GM19238 (cell line): ENCODE data around the gene ADA.

Source experiments
- DNase-seq: peaks from one replicate; pipeline ENCODE4 v3.0.0; 2011; ENCODE audit warnings: low spot score; ENCODE audit not compliant: insufficient read length

ADA gene

DNA sequence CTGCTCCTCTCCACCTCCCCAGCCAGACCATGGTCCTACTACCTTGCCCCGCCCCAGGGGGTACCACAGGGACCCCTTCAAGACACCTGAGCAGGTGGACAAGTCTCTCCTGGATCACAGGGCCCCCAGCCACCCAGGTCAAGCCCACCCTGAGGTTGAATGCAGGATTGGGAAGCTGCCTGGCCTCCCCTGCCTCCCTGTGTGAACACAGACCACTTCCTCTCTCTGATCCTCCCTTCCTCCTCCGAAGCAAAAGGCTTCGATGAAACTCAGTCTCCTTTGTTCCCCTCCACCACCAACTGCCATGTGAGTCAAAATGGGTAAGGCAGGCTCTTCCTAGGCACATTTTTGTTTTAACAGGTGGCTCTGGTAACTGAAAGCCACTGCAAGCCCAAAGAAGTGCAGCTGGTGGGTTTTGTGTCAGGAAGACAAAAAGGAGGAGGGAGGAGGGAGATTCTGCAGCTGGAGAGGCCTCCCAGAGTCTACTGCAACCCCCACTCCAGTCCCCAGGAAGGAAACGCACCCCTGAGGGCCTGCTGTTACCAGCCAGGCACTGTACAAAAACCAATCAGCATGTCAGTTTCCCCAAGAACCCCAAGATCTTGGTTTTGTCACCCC, 5.4 kb downstream of the ADA start:
- no peak for DNase-seq

DNA sequence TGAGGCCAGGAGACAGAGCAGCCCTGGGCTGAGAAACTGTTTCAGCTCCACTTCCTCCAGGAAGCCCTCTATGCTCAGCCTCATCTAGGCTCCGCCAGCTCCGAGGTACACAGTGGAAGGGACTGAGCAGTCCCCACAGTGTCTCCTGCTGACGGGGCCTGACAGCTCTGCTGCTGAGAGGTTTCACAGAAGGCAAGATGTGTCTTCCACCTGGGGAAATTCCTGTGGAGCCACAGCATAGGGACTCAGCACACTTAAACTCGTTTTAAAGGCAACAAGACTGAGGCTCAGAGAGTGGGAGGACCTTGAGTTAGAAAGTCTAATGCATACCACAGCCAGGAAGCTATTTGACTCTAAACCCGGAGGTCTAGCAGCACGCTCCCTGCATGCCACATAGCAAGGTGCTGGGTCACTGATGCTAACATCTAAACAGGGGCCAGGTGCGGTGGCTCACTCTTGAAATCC, 6.8 kb downstream of the ADA start:
- no peak for DNase-seq

DNA sequence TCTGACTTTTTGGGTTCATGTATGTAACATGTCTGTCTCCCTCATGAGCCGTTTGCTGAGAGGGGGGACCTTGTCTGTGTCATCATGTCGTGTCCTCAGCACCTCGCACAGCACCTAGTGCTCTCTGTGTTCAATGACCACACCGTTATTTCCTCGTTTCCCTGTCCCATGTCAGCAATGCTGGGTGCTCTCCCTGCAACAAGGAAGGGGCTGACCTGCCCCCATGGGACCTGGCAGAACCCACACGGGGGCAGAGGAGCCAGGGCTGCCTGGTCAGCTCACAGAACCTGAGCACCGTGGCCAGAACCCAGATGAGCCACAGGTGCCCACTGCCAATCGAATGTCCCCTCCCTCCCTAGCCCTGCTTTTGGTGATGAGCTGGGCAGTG, 7.3 kb downstream of the ADA start:
- no peak for DNase-seq

DNA sequence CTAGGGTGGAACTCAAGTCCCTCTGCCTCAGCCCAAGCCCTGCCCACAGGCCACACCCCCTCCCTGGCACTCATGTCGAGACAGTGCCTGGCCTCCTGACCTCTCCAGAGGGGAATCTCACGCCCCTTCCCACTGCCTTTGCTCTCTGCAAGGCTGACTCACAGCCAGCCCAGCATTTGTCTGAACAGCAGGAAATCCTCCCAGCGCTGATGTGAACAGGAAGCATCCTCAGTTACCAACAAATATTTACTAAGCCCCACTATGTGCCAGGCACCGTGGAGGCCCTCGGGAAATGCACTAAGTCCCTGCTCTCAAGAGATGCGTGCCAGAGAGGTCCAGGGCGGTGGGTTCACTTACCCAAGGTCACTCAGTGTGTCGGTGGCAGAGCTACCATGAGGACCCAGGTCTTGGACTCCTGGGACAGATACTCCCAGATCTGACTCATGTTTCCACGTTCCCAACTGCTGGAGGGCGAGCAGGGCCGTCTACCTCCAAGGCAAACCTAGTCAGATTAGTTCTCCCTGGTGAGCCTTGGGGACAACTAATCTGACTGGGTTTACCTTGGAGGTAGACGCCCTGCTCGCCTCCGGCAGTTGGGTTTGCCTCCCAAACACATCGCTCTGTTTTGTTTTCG, 7.8 kb downstream of the ADA start:
- no peak for DNase-seq

DNA sequence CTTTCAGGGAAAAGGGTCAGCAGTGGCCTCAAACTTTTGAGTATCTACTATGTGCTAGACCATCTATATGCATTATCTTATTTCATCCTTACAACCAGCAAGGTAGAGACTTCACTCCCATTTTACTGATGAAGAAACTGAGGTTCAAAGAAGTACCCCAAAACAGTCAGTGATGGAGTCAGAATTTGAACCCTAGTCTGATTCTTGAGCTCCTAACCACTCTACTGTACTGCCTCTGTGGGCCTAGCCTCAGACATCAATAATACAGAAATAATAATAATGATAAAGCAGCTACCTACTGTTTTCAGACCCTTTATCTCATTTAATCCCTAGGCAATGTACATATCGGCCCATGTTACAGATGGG, 8.4 kb downstream of the ADA start:
- no peak for DNase-seq

DNA sequence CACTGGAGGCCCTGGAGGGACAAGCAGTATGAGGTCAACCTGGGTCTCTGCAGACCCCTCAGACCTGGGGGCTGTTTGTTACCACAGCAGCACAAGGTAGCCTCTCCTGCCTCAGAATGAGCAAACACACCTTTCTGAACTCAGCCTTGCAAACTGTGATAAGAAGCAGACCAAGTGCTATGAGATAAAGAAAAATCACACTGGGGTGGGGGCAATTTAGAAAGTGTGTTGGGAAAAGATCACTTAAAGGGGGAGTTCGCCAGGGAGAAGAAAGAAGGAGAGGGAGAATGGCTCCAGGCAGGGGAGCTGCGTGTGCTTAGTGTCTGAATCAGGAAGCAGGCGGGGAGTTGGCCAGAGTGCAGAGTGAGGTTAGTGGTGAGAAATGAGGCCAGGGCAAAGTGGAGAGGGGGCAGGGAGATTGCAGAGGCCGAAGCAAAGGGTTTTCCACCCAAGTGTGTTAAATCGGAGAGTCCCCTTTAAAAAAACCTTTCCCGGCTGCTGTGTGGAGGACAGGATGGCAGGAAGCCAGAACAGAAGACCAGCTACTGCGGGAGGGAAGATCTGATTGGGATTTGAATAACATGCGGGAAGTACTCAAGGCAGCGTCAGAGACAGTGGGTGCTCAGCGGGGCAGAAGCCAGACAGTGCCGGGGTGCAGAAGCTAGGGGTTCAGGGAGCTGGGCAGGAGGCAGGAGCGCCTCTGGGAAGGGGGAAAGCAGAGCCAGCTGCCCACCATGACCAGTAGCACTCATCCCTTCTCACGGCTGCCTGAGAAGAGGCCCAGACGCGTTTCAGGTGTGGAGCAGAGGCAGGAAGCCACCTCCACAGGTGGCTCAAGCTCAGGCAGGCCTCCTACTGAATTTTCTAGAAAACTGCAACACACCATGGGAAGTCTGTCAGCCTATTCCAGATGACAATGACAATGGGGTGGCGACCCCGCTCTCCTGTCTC, 9.0 kb downstream of the ADA start:
- DNase-seq, result peak; percentile 47

DNA sequence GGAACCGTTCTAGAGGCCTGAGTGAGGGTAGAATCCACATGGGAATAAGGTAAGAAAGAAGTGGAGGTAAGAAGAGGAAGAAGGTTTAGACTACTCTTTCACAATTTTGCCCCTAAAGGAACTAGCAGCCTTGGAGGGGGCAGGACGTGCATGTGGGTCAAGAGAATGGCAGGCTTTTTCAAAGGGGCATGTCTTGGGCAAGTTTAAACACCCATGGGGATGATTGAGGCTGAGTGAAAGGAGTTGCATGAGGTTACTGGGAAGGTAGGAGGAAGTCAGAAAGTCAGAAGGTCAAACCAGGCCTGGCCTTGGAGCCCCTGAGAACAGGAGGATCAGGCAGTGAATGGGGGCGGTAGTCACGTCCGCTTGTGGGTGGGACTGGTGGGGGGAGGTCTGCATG, 10.2 kb downstream of the ADA start:
- DNase-seq, result no peak

DNA sequence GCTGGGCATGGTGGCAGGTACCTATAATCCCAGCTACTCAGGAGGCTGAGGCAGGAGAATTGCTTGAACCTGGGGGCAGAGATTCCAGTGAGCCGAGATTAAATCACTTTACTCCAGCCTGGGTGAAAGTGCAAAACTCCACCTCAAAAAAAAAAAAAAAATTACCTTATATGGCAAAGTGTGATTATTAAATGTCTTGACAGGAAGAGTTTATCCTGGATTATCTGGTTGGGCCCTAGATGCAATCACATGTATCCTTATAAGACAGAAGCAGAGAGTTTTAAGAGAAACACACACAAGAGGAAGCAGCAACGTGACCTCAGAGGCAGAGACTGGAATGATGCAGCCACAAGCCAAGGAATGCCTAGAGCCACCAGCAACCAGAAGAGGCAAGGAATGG, 11.0 kb downstream of the ADA start:
- no peak for DNase-seq

DNA sequence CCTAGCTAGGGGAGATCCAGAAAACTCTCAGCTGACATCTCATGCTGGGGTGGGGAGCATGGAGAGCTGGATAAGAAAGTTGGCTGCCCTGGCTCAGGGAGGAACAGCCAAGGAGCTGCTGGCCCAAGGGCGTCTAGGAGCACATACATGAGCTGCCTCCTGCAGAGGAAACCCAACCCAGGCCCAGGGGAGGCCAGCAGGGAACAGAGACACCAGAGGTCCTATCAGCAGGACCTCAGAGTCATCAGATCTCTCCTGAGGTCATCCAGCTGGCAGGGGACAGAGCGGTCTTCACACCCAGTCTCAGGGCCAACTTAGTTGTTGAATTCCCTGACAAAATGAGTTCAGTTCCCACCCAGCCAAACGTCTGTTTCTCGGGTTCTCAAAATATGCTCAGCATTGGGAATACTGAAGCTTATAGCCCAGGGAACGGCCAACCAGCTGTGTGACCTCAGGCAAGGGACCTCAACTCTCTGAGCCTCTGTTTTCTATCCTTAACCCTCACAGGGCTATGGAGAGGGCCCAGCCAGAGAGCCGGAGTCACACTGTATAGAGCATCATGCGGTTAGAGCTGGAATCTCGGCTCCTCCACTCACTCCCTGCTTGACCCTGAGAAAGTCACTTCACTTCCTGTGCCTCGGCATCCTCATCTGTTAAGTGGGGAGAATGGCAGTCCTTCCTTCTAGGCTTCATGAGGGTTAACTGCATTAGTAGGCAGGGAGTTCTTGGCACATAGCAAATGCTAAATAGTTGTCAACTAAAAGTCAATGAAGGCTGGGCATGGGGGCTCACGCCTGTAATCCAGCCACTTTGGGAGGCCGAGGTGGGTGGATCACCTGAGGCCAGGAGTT, 13.8 kb downstream of the ADA start:
- no peak for DNase-seq

DNA sequence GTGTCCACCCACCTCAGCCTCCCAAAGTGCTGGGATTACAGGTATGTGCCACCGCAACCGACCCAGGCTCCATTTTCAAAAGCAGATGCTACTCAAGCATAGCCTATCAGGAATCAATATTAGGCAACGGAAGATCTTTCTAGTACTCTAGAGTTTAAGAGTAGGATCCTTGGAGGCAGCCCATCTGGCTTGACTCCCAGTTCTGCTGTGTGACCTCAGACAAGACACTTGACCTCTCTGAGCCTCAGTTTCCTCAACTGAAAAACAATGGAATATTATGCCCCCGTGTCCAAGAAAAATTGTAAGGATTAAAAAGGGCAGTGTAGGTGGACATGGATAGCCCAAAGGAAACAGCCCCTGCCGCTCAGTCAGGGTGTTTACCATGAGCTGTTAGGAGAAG, 14.5 kb downstream of the ADA start:
- DNase-seq, result no peak

DNA sequence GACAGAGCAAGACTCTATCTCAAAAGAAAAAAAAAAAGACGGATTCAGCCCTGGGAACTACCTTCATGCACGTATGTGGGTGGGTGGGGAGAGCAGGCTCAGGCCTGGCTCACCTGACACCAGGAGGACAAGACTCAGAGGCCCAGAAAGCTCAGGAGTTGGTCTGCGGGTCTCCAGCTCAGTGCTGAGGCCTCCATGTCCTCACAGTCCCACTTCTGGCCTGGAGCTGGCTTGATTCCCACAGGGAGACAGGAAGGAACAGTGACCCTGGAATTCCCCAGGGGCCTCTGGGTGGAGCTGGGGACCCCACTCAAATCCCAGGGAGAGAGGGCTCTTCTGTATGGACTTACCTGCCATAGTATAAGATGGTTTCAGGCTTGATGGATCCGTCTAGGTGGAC, 15.6 kb downstream of the ADA start:
- no peak for DNase-seq

DNA sequence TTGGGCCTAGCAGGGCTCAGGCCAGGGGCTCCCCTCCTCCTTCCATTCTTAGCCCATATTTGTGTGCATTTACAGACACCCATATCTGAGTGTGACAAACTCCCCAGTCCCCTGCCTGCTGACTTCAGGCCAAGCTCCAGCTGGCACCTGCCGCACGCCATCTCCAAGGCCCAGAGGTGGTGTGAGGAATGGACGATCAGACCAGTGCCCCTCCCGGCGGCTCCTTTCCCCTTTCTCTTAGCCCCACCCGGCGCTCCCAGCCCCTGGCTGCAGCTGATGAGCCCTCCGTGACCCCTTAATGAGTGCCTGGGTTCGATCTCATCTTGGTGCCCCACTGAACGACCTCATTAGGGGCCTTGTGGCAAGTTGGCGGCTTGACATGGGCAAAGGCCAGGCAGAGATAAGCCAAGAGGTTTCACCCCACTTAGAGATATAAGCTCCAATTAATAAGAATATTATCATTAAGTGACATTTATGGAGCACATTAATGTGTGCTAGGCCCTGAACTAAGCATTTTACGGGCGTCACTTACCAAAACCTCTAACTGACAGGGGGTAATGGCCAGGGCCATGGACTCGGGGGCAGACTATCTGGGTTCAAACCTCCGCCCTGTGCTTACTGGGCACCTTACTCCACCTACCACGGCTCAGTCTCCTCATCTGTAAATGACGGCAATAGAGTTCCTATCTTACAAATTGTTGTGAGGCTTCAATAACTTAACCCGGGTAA, 17.5 kb downstream of the ADA start:
- no peak for DNase-seq

DNA sequence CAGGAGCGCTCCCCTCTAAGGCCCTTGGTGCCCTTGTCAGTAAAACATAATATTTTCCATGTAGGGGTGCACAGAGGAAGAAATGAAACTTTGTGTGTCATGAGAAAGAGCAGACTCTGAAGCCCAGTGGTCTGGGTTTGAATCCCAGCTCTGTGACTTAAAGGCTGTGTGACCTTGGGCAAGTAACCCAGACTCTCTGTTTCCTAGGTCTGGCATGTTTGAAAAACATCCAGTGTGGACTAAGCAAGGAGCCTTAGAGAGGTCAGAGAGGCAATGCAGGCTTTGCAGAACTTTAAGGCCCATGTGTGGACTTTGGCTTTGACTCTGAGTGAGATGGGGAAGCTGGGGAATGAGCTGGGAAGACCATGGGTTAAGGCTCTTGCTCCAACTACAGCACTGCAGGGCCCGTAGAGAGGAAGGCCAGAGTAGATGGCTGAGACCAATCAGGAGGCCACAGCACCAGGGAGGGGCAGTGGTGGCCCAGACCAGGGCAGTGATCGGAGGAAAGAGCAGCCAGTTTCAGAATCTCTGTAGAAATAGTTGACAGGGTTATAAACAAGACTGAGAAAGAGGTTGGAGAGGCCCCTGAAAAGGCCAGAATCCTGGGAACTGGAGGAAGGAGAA, 18.2 kb downstream of the ADA start:
- DNase-seq, result no peak

DNA sequence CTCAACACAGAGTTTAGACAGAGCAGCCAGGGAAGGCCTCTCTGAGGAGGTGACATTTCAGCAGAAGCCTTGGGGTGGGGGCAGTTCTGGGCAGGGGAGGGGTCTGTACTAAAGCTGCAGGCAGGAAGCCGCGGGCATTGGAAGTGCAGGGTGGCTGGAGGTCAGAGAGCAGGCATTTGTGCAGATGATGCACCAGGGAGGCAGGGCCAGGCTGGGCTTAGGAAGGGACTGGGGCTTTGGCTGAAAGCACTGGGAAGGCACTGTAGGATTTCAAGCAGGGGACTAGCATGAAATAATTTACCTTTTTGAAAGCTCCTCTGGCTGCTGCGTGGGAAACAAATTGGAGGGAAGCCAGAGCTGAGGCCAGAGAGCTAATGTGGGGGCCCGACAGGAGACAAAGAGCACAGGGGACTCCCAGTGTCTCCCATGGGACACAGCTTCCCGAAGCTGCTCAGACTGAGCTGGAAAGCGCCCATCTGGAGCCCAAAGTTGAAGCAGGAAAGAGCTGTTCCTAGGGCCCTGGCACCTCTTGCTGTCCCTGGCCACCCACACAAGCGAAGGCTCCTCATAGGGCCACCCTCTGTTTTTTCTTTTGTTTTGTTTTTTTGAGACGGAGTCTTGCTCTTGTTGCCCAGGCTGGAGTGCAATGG, 19.3 kb downstream of the ADA start:
- no peak for DNase-seq

DNA sequence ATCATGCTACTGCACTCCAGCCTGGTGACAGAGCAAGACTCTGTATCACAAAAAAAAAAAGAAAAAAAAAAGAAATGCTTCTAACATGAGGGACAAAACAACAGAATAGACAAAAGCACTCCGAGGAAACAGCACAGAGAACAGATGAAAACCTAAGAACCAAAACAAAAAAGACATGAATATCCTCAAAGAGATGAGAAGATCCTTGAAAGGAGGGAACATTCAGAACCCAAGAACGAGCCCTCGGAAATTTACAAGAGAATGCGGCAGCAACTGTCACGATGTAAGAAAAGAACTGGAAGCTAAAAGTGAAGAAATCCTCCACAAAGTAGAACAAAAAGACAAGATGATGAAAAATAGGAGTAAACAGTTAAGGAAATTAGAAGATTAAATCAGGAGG, 21.2 kb downstream of the ADA start:
- DNase-seq, result no peak

DNA sequence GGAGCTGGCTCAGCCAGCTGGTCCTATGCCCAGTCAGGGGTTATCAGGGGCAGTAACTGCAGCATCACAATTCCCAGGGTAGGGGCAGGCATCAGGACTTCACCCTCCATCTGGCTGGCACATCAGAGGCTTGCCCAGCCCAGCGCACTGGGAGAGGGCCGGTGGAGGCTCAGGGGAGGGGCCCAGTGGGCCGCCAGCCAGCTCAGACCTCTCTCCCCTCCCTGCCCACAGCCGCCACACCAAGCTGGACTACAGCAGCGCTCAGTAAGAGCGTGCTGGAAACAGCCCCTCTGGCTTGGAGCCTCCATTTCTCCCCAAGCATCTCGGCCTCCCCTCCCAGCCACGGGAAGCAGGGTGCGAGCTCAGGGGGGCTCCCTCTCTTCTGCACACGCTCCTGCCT, 22.0 kb downstream of the ADA start:
- DNase-seq, result no peak

DNA sequence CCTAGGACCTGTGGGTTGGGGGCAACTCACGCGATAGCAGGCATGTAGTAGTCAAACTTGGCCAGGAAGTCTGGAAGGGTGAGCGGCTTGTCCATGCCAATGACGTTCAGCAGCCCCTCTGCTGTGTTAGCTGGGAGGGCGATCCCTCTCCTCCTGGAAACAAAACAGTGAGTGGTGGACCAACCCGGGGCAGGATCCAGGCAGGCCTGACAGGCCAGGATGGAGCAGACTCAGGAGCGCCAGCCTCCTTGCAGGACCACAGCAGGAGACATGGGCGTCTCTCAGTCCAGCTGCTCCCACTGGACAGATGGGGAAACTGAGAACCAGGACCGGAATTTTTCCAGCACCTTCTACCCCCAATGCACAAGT, 22.5 kb downstream of the ADA start:
- no peak for DNase-seq

DNA sequence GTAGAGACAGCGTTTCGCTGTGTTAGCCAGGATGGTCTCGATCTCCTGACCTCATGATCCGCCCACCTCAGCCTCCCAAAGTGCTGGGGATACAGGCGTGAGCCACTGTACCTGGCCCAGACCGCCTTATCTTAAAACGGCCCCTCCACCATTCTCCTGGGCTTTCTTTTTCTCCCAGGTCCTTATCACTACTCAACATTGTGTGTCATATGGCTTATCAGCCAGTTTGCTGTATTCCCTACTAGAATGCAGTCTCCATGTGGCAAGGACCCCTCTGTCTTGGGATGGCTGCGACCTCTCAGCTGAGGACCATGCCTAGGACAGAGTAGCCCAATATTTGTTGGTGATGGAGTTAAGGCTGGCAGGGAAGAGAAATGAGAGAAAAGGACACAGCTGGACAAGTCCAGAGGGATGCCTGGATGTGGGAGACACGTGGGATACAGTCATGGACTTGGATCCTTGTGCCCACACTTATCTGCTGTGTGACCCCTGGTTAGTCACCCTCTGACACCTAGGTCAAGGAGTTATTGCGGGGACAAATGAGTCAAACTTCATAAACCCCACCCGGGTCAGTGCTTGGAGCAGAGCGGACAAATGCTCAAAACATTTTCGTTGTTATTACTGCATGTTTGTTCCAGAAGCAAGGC, 24.0 kb downstream of the ADA start:
- DNase-seq, result no peak

DNA sequence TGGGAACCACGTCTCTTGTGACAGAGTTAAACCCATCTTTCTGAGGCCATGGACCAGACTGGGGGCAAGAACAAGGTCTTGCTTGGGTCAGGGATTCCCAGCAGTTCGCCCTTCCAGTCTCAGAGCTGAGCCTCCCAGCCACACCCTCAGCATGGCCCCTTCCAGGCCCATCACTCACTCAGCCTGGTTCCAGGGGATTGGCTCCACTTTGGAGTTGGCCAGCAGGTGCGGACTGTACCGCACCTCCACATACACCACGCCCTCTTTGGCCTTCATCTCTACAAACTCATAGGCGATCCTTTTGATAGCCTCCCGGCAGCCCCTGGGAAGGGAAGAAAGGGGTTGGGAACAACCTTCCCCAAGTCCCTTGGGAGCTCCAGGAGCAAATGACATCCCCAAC, 25.2 kb downstream of the ADA start:
- DNase-seq, result no peak

DNA sequence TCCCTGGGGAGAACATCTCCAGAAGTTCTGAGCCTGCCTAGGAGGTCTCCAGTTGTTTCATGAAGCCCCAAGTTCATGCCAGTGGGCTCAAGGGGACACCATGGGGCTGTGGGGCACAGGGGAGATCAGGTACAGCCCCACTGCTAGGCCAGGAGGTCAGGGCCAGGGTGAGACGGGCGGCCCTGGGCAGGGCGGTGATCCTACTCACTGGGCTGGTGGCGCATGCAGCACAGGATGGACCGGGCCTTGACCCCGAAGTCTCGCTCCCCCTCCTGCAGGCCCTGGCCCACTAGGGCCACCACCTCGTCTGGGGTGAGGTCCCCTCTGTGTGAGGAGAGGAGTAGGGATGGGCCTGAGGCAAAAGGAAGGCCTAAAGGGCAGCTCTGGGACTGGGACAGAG, 26.1 kb downstream of the ADA start:
- no peak for DNase-seq
